Esophagus (tissue), 2 donors: Measurements from ENCODE around the gene CARF. TPM values are rescaled to one million over a fixed set of nuclear protein-coding genes. Genes with fewer than 3 reads are reported as not detected.

ENCODE experiments used
- H3K27ac ChIP-seq, 2 donors: one replicate each; pipeline ENCODE4 v1.5.1; 2013; ENCODE audit warnings: low read depth in 2 of 2, mild to moderate bottlenecking in 2 of 2, inconsistent platforms in 1 of 2, low read length in 1 of 2, moderate library complexity in 1 of 2
- H3K27me3 ChIP-seq, 2 donors: one replicate each; pipeline ENCODE4 v1.6.1; 2013; ENCODE audit warnings: low read length in 2 of 2, control low read depth in 1 of 2, mild to moderate bottlenecking in 1 of 2; ENCODE audit not compliant: insufficient read depth in 2 of 2, control insufficient read depth in 1 of 2
- H3K36me3 ChIP-seq, 2 donors: one replicate each; pipeline ENCODE4 v1.6.1; 2013; ENCODE audit warnings: low read length in 1 of 2; ENCODE audit not compliant: control insufficient read depth in 2 of 2, insufficient read depth in 2 of 2
- H3K4me1 ChIP-seq, 2 donors: one replicate each; pipeline ENCODE4 v1.6.1; 2013; ENCODE audit warnings: low read length in 1 of 2; ENCODE audit not compliant: control insufficient read depth in 2 of 2, insufficient read depth in 2 of 2
- H3K4me3 ChIP-seq, 2 donors: one replicate each; pipeline ENCODE4 v1.5.1; 2013; ENCODE audit warnings: low read length in 2 of 2, mild to moderate bottlenecking in 2 of 2, low read depth in 1 of 2, moderate library complexity in 1 of 2
- H3K9me3 ChIP-seq, 2 donors: one replicate each; pipeline ENCODE4 v1.6.1; 2013; ENCODE audit warnings: mild to moderate bottlenecking in 2 of 2, low read depth in 1 of 2, low read length in 1 of 2, moderate library complexity in 1 of 2; ENCODE audit not compliant: control insufficient read depth in 2 of 2, insufficient read depth in 1 of 2
- WGBS, 2 donors: extraction: QIAGEN DNeasy Blood & Tissue Kit; methylation state at CpG; one replicate each; pipeline ENCODE4 v1.1.7; 2013; 5-methylcytosine and 5-hydroxymethylcytosine counted together
- polyA plus RNA-seq, 2 donors: library from polyadenylated mRNA; stranded (reverse); fragments of 200-250 nt; gene quantifications; one replicate each; pipeline ENCODE4 v1.2.3, GENCODE V29; 2013
- donor health status: healthy with polysubstance abuse.
- donor health status: Bipolar disorder and iron deficiency.

Gene CARF
- polyA plus RNA-seq, 2 donors: 1.7 to 2.0 TPM

- peaks cover 0 to 2% of the 10 kb centered on the region in 2 donors for H3K36me3 ChIP-seq
- no peaks in the 10 kb centered on the region for H3K9me3 ChIP-seq
- no peaks in the 10 kb centered on the region for H3K27me3 ChIP-seq
- H3K4me1 ChIP-seq: no peaks in the 10 kb centered on the region
- no peak overlapping the region for H3K4me3 ChIP-seq
- no peak overlapping the region for H3K27ac ChIP-seq
Observed at GRCh38 chr2:203033395-203033794, 121.3 kb downstream of the CARF start.

- no peaks in the 10 kb centered on the region for H3K36me3 ChIP-seq
- H3K4me3 ChIP-seq: no peak overlapping the region
- no peaks in the 10 kb centered on the region for H3K4me1 ChIP-seq
- no peaks in the 10 kb centered on the region for H3K27me3 ChIP-seq
- 36 to 51% methylated on average over 3 of the region's 3 CpGs for WGBS, 2 donors
- no peaks in the 10 kb centered on the region for H3K9me3 ChIP-seq
- no peak overlapping the region for H3K27ac ChIP-seq
Observed at GRCh38 chr2:203035879-203036470, 123.9 kb downstream of the CARF start.

Other genes starting within 250 kb of the CARF start
- gene ICA1L, start 40.5 kb upstream of the CARF start, polyA plus RNA-seq: 1 to 10 TPM; 1.1 to 1.2 TPM
- gene WDR12, start 602 bp upstream of the CARF start, polyA plus RNA-seq: 10 to 100 TPM; 20.6 to 21.6 TPM
- 1 to 10 TPM; 3.7 to 5.7 TPM for gene NBEAL1, start 102.6 kb downstream of the CARF start, polyA plus RNA-seq